ENCODE data around the gene CMPK2.

GRCh38 chr2:6915399-6915798 lies 49.7 kb upstream of the CMPK2 start:
- TF ChIP-seq ZNF584 (CRISPR knock-in tag; IDR thresholded peaks at IDR 0.05; ENCODE audit: low read depth) (no peak), CTCF (IDR thresholded peaks at IDR 0.05 in 2 of 3, conservative IDR thresholded peaks at IDR 0.05 in 1 of 3; ENCODE audit: insufficient read depth in 2 of 3, low read depth in 1 of 3, low read length in 3 of 3) (no peak), ZNF76 (CRISPR knock-in tag; IDR thresholded peaks at IDR 0.05; ENCODE audit: borderline replicate concordance) (no peak), HSF4 (CRISPR knock-in tag; IDR thresholded peaks at IDR 0.05; ENCODE audit: borderline replicate concordance) (no peak), PKNOX1 (IDR thresholded peaks at IDR 0.05) (no peak), ELK1 (CRISPR knock-in tag; IDR thresholded peaks at IDR 0.05) (no peak), POLR2AphosphoS5 (IDR thresholded peaks at IDR 0.05; ENCODE audit: control insufficient read depth, insufficient read depth, low read depth, low read length) (no peak), EGR1 (conservative IDR thresholded peaks at IDR 0.05) (no peak), ZFP30 (CRISPR knock-in tag; IDR thresholded peaks at IDR 0.05; ENCODE audit: borderline replicate concordance) (no peak), ZBTB33 (CRISPR knock-in tag; IDR thresholded peaks at IDR 0.05) (no peak), AFF4 (CRISPR knock-in tag; IDR thresholded peaks at IDR 0.05) (no peak), CBFB (CRISPR knock-in tag; IDR thresholded peaks at IDR 0.05) (no peak), EZH2 (IDR thresholded peaks at IDR 0.05; ENCODE audit: borderline replicate concordance, low read depth, low read length) (no peak), CREM (IDR thresholded peaks at IDR 0.05; ENCODE audit: low read depth) (no peak)

Measured in K562 (cell line).